ENCODE results near the gene DNAJC15. TPM values are rescaled to one million over a fixed set of nuclear protein-coding genes. Genes with fewer than 3 reads are reported as not detected.

The DNAJC15 gene
- total and polyA plus RNA-seq, 2 donors (not counting 3 experiments of a cell fraction or from before 2014, with no cell fraction given): 21.8 to 40.8 TPM

- Histone ChIP-seq H3K4me2 (ENCODE audit: insufficient read depth, low read length) (no peak overlapping the region), H3K9me1 (replicated peaks; ENCODE audit: control insufficient read depth, extremely low read depth, insufficient read depth, low read length) (no peaks in the 10 kb centered on the region), H3K9ac (replicated peaks; ENCODE audit: extremely low read depth, insufficient read depth, low read length) (no peak overlapping the region), H3K4me1 (ENCODE audit: control insufficient read depth, extremely low read depth, insufficient read depth, low read length) (no peaks in the 10 kb centered on the region), H3K9me3 (replicated peaks; ENCODE audit: control insufficient read depth, insufficient read depth, low read length) (no peaks in the 10 kb centered on the region), H3K4me3 (replicated peaks in 1 of 3; ENCODE audit: insufficient read depth in 1 of 3, low read depth in 1 of 3, low read length in 3 of 3) (no peak overlapping the region), H3K36me3 (ENCODE audit: control insufficient read depth in 2 of 2, extremely low read depth in 1 of 2, insufficient read depth in 2 of 2, low read length in 2 of 2) (no peaks in the 10 kb centered on the region), H2AFZ (ENCODE audit: low read depth, low read length) (no peak overlapping the region), H3K27ac (ENCODE audit: insufficient read depth, low read depth, low read length) (no peak overlapping the region), H4K20me1 (replicated peaks; ENCODE audit: control insufficient read depth, extremely low read depth, insufficient read depth, low read length) (no peaks in the 10 kb centered on the region), H3K27me3 (ENCODE audit: control insufficient read depth in 2 of 2, insufficient read depth in 2 of 2, low read length in 2 of 2) (no peaks in the 10 kb centered on the region), H3K79me2 (ENCODE audit: control insufficient read depth, insufficient read depth, low read length) (no peaks in the 10 kb centered on the region)
- DNase-seq (ENCODE audit: low read depth, low spot score): no peak
- FAIRE-seq: no peak
- dilution Hi-C loops (cut with MboI; ENCODE audit: extremely low pct_ligation_motif_present, low sequenced_read_pairs): no loop called here
- ChIA-PET POLR2A (interaction anchor here (0.8 kb wide), 1 partner anchor 12 kb away, joined by 7 read pairs; no protein-coding TSS in a partner anchor), CTCF (no interaction called here)
- no TSS peak for BruUV-seq (replicated peaks)
- intact Hi-C loops (cut with micrococcal nuclease): no loop called here
- TF ChIP-seq CTCF (IDR thresholded peaks at IDR 0.05; ENCODE audit: extremely low read depth in 1 of 2, insufficient read depth in 1 of 2, low read depth in 1 of 2, low read length in 2 of 2): no peak
- TF ChIP-seq MYC (IDR thresholded peaks at IDR 0.05; ENCODE audit: low read depth, low read length): no peak
- no peak for TF ChIP-seq FOS (IDR thresholded peaks at IDR 0.05; ENCODE audit: borderline replicate concordance, insufficient read depth, low read length)
- no peak for TF ChIP-seq POLR2A (IDR thresholded peaks at IDR 0.05; ENCODE audit: low read depth, low read length)
- no peak for TF ChIP-seq GATA2 (IDR thresholded peaks at IDR 0.05; ENCODE audit: insufficient read depth, insufficient read length, low read depth, low read length)
- no peak for TF ChIP-seq JUN (IDR thresholded peaks at IDR 0.05; ENCODE audit: borderline replicate concordance, insufficient read depth, insufficient read length, low read depth)
- no peak for TF ChIP-seq EZH2 (IDR thresholded peaks at IDR 0.05; ENCODE audit: borderline replicate concordance, low read depth, low read length, severe bottlenecking)
Observed at GRCh38 chr13:42984026-42984425, 39.4 kb upstream of the DNAJC15 start.
